PC-3 (cell line): ENCODE data around the gene PIGW. TPM values are rescaled to one million over a fixed set of nuclear protein-coding genes. Genes with fewer than 3 reads are reported as not detected.

Source experiments
- ATAC-seq: fragments of 200-7000 bp; cut with Tn5 transposase; 2 replicates; pipeline ENCODE4 v1.9.1; 2020; ENCODE audit warnings: mild to moderate bottlenecking, moderate library complexity
- BruUV-seq: library from RNA; stranded (reverse); fragments of 400-500 nt; replicated peaks from 2 replicates; lab custom pipeline; 2021; lab: Mats Ljungman, UMichigan
- CTCF ChIA-PET: fragments of 300-600 bp; sonication (Branson Sonifier 250); formaldehyde crosslinking; loops from one replicate; lab custom pipeline; 2022; ENCODE audit warnings: antibody characterized with exemption; lab: Charles Lee
- POLR2A ChIA-PET: fragments of 300-600 bp; sonication (Branson Sonifier 250); formaldehyde crosslinking; loops from one replicate; lab custom pipeline; 2022; ENCODE audit warnings: antibody characterized with exemption; ENCODE audit not compliant: unreplicated experiment; lab: Charles Lee
- DNase-seq: peaks from one replicate; pipeline ENCODE4 v3.0.0-alpha.2; 2015
- H2AFZ ChIP-seq: fragments of 300-600 bp; sonication (generic); 2 replicates; pipeline ENCODE4 v1.6.0; 2016; ENCODE audit warnings: antibody characterized with exemption, low read length
- H3F3A ChIP-seq: fragments of 300-600 bp; sonication (generic); one replicate; pipeline ENCODE4 v1.6.0; 2017; ENCODE audit warnings: antibody characterized with exemption, low read length, control low read depth, mild to moderate bottlenecking; ENCODE audit not compliant: unreplicated experiment
- H3K27ac ChIP-seq: fragments of 300-600 bp; sonication (generic); 2 replicates; pipeline ENCODE4 v1.5.1; 2016; ENCODE audit warnings: mild to moderate bottlenecking, low read length
- H3K27me3 ChIP-seq: fragments of 300-600 bp; sonication (generic); 2 replicates; pipeline ENCODE4 v1.6.1; 2016; ENCODE audit warnings: low read length, mixed read lengths
- H3K36me3 ChIP-seq: fragments of 300-600 bp; sonication (generic); 2 replicates; pipeline ENCODE4 v1.6.1; 2016; ENCODE audit warnings: low read depth, mixed run types, low read length, mixed read lengths
- H3K4me1 ChIP-seq: fragments of 300-600 bp; sonication (generic); 2 replicates; pipeline ENCODE4 v1.5.1; 2016; ENCODE audit warnings: low read length; ENCODE audit not compliant: insufficient read depth
- H3K4me2 ChIP-seq: fragments of 300-600 bp; sonication (generic); 2 replicates; pipeline ENCODE4 v1.6.0; 2016; ENCODE audit warnings: low read length
- H3K4me3 ChIP-seq: fragments of 300-600 bp; sonication (generic); 2 replicates; pipeline ENCODE4 v1.5.1; 2016; ENCODE audit warnings: mild to moderate bottlenecking, low read length, mixed read lengths
- H3K79me2 ChIP-seq: fragments of 300-600 bp; sonication (generic); 2 replicates; pipeline ENCODE4 v1.6.1; 2017; ENCODE audit warnings: low read length, mixed read lengths
- H3K9ac ChIP-seq: fragments of 300-600 bp; sonication (generic); 2 replicates; pipeline ENCODE4 v1.6.0; 2016; ENCODE audit warnings: mild to moderate bottlenecking, low read length
- H3K9me2 ChIP-seq: fragments of 300-600 bp; sonication (generic); replicated peaks from 2 replicates; pipeline ENCODE4 v1.6.1; 2016; ENCODE audit warnings: mixed run types, low read length, mixed read lengths
- H3K9me3 ChIP-seq: fragments of 300-600 bp; sonication (generic); 2 replicates; pipeline ENCODE4 v1.6.1; 2016; ENCODE audit warnings: low read length, mixed read lengths
- H4K20me1 ChIP-seq: fragments of 300-600 bp; sonication (generic); 2 replicates; pipeline ENCODE4 v1.6.1; 2016; ENCODE audit warnings: low read length, mixed read lengths
- EZH2 ChIP-seq: fragments of 300-600 bp; sonication (generic); IDR thresholded peaks from one replicate; pipeline ENCODE4 v1.6.1; 2017; ENCODE audit warnings: antibody characterized with exemption, mild to moderate bottlenecking, low read length; ENCODE audit not compliant: unreplicated experiment
- EZH2phosphoT487 ChIP-seq: fragments of 300-600 bp; sonication (generic); IDR thresholded peaks from 2 replicates; pipeline ENCODE4 v1.6.1; 2018; ENCODE audit warnings: mild to moderate bottlenecking, antibody characterized with exemption, low read length, borderline replicate concordance
- intact Hi-C: fragments of 100-400 bp; cut with micrococcal nuclease; formaldehyde crosslinking; loops from 2 replicates; pipeline ENCODE4 v1.9.0; 2023
- total RNA-seq: library from RNA; depleted of rRNA; stranded (reverse); fragments of >200 nt; gene quantifications from 2 replicates; pipeline ENCODE4 v1.2.3, GENCODE V29; 2014
- TF ChIP-seq, protein P1 (sequence below): fragments of 300-600 bp; sonication (generic); conservative IDR thresholded peaks from 2 replicates; pipeline ENCODE4 v1.5.1; 2017; ENCODE audit warnings: antibody characterized with exemption, low read depth, mild to moderate bottlenecking, low read length

Gene PIGW
- total RNA-seq, 1 experiment from 2014 or later = 8.0 TPM

DNA sequence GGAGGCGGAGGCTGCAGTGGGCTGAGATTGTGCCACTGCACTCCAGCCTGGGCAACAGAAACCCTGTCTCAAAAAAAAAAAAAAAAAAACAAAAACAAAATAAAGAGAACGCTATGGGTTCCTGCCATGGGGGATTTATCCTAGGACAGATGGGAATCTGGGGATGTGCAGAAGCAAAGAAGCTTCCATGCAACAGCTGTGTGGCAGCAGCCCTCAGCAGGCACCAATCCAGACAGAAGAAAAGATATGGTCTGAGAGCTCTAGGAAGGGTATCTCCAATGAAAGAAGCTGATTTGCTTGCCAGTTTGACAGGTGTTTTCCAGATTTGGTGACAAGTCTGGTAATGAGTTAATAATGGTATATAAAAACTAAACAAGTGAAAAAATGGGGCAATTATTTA, 11.7 kb upstream of the PIGW start:
- intact Hi-C loops = no loop called here
- Histone ChIP-seq H4K20me1 (no peaks in the 10 kb centered on the region), H2AFZ (no peak overlapping the region), H3K4me3 (no peak overlapping the region), H3K9ac (no peak overlapping the region), H3K4me2 (no peak overlapping the region), H3F3A (no peaks in the 10 kb centered on the region), H3K27me3 (no peaks in the 10 kb centered on the region), H3K4me1 (peaks cover 26% of the 10 kb centered on the region), H3K79me2 (0 out of 2 replicates have a peak, but pooled peaks cover 7% of the 10 kb centered on the region), H3K27ac (no peak overlapping the region), H3K36me3 (peaks cover 47% of the 10 kb centered on the region), H3K9me2 (no peaks in the 10 kb centered on the region), H3K9me3 (no peaks in the 10 kb centered on the region)
- BruUV-seq = no TSS peak
- TF ChIP-seq EZH2phosphoT487 = no peak
- TF ChIP-seq, protein P1, sequence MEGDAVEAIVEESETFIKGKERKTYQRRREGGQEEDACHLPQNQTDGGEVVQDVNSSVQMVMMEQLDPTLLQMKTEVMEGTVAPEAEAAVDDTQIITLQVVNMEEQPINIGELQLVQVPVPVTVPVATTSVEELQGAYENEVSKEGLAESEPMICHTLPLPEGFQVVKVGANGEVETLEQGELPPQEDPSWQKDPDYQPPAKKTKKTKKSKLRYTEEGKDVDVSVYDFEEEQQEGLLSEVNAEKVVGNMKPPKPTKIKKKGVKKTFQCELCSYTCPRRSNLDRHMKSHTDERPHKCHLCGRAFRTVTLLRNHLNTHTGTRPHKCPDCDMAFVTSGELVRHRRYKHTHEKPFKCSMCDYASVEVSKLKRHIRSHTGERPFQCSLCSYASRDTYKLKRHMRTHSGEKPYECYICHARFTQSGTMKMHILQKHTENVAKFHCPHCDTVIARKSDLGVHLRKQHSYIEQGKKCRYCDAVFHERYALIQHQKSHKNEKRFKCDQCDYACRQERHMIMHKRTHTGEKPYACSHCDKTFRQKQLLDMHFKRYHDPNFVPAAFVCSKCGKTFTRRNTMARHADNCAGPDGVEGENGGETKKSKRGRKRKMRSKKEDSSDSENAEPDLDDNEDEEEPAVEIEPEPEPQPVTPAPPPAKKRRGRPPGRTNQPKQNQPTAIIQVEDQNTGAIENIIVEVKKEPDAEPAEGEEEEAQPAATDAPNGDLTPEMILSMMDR = no peak
- no peak for TF ChIP-seq EZH2
- POLR2A ChIA-PET = no interaction called here
- DNase-seq (no peak), ATAC-seq (no peak)
- CTCF ChIA-PET = no interaction called here

DNA sequence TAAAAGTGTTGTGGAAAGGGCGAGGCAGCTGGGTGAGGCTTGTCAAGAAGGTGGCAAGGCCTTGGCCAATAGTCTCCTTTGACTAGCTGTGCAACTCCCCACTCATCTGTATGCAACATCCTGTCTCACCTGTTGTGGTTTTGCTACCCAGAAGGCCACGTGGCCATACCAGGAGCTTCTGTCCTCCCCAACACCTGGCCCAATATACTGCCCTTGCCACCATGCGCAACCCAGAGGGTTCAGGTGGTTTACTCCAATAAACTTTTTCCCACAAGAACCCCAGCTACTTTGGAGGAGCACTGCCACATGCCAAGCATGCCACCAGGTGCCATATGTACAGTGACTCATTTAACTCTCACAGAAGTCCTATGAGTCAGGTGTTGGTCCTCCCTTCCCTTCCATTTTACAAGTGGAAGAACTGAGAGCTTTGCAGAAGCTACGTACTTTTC, 10.3 kb upstream of the PIGW start:
- TF ChIP-seq EZH2phosphoT487 = no peak
- TF ChIP-seq, protein P1 = no peak
- no peak for TF ChIP-seq EZH2
- H3K9me3 ChIP-seq = no peaks in the 10 kb centered on the region
- peaks cover 48% of the 10 kb centered on the region for H3K36me3 ChIP-seq
- H3K9me2 ChIP-seq = no peaks in the 10 kb centered on the region
- POLR2A ChIA-PET = no interaction called here
- H3F3A ChIP-seq = no peaks in the 10 kb centered on the region
- H3K79me2 ChIP-seq = peaks cover 13% of the 10 kb centered on the region
- H3K4me2 ChIP-seq = peak overlapping the region; percentile 24; the same call in 1 of the 2 replicates
- peak; percentile 75 for DNase-seq
- peak overlapping the region; percentile 86 for H3K27ac ChIP-seq
- ATAC-seq = peak; percentile 77
- peaks cover 35% of the 10 kb centered on the region for H3K4me1 ChIP-seq
- H3K4me3 ChIP-seq = no peak overlapping the region
- intact Hi-C loops = no loop called here
- CTCF ChIA-PET = no interaction called here
- H3K9ac ChIP-seq = no peak overlapping the region
- H4K20me1 ChIP-seq = 0 out of 2 replicates have a peak, but pooled peaks cover 4% of the 10 kb centered on the region
- no peak overlapping the region for H2AFZ ChIP-seq
- no TSS peak for BruUV-seq
- no peaks in the 10 kb centered on the region for H3K27me3 ChIP-seq

DNA sequence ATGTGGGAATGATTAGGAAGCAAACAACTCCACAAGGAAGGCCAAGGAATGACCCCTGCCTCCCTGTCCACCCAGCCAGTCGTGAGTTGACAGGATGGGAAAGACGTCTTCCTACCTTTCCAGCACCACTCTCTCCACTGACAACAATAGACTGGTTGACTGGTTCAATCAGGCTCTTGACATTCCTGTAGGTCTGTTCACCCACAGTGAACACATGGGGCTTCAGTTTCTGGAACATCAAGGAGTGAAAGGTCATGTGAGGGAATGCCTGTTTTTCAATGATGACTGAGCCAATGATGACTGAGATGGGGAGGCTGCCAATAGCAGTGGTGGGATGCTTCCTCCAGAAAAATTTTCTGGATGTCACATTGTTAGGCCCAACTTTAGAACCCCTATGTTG, 9.7 kb upstream of the PIGW start:
- CTCF ChIA-PET = no interaction called here
- no peaks in the 10 kb centered on the region for H3F3A ChIP-seq
- TF ChIP-seq EZH2phosphoT487 (no peak), EZH2 (no peak)
- TF ChIP-seq, protein P1 = no peak

More for the DNA sequence above, 9.7 kb upstream of the PIGW start:
- Histone ChIP-seq H3K36me3 (peaks cover 48% of the 10 kb centered on the region), H3K4me1 (peaks cover 39% of the 10 kb centered on the region), H3K9ac (0 out of 2 replicates have a peak overlapping the region, but pooled peaks have one; percentile 13), H3K9me2 (no peaks in the 10 kb centered on the region), H3K4me2 (peak overlapping the region; percentile 24; the same call in 1 of the 2 replicates), H3K4me3 (no peak overlapping the region), H3K79me2 (peaks cover 13% of the 10 kb centered on the region), H3K9me3 (no peaks in the 10 kb centered on the region), H3K27ac (peak overlapping the region; percentile 86), H2AFZ (no peak overlapping the region), H4K20me1 (0 out of 2 replicates have a peak, but pooled peaks cover 4% of the 10 kb centered on the region), H3K27me3 (no peaks in the 10 kb centered on the region)
- no TSS peak for BruUV-seq
- ATAC-seq (no peak), DNase-seq (peak; percentile 14)
- POLR2A ChIA-PET = no interaction called here
- intact Hi-C loops = no loop called here
